Body of pancreas (tissue), 4 donors: ENCODE results near the gene HERC2.

Experiments used
- POLR2A ChIP-seq, 3 donors: fragments of 450-650 bp; IDR thresholded peaks; one replicate each; pipeline ENCODE4 v1.6.1; 2016; ENCODE audit warnings: antibody characterized with exemption in 3 of 3, mild to moderate bottlenecking in 2 of 3
- TF ChIP-seq, protein P1 (sequence below), 7 experiments: fragments of 450-650 bp in 4 of 7; fragments of 200-600 bp in 3 of 7; sonication (generic) in 3 of 7; IDR thresholded peaks; one replicate each; pipeline ENCODE4 v1.5.1; 2016 to 2019; ENCODE audit warnings: antibody characterized with exemption in 7 of 7

- TF ChIP-seq, protein P1, sequence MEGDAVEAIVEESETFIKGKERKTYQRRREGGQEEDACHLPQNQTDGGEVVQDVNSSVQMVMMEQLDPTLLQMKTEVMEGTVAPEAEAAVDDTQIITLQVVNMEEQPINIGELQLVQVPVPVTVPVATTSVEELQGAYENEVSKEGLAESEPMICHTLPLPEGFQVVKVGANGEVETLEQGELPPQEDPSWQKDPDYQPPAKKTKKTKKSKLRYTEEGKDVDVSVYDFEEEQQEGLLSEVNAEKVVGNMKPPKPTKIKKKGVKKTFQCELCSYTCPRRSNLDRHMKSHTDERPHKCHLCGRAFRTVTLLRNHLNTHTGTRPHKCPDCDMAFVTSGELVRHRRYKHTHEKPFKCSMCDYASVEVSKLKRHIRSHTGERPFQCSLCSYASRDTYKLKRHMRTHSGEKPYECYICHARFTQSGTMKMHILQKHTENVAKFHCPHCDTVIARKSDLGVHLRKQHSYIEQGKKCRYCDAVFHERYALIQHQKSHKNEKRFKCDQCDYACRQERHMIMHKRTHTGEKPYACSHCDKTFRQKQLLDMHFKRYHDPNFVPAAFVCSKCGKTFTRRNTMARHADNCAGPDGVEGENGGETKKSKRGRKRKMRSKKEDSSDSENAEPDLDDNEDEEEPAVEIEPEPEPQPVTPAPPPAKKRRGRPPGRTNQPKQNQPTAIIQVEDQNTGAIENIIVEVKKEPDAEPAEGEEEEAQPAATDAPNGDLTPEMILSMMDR (IDR thresholded peaks at IDR 0.05), result no peak
- TF ChIP-seq POLR2A (IDR thresholded peaks at IDR 0.05), result no peak
These were observed 241.6 kb downstream of the HERC2 start for GRCh38 chr15:28080386-28080785.
